IMR-90 (cell line): ENCODE measurements around the gene WDR53. TPM values are rescaled to one million over a fixed set of nuclear protein-coding genes. Genes with fewer than 3 reads are reported as not detected.

Source experiments
- ATAC-seq: fragments of 200-7000 bp; cut with Tn5 transposase; 2 replicates; pipeline ENCODE4 v1.9.1; 2020; ENCODE audit warnings: low read depth, mild to moderate bottlenecking, moderate library complexity
- BruUV-seq: library from RNA; stranded (reverse); fragments of 400-500 nt; replicated peaks from 2 replicates; lab custom pipeline; 2021; lab: Mats Ljungman, UMichigan
- CTCF ChIA-PET: fragments of 300-600 bp; formaldehyde crosslinking; extraction: SDS; loops from one replicate; lab custom pipeline; 2021; ENCODE audit warnings: antibody characterized with exemption; lab: Yijun Ruan, JAX
- POLR2A ChIA-PET: fragments of 300-600 bp; sonication (Branson Sonifier 250); formaldehyde crosslinking; loops from one replicate; lab custom pipeline; 2022; ENCODE audit warnings: antibody characterized with exemption; ENCODE audit not compliant: unreplicated experiment; lab: Charles Lee
- DNase-seq: peaks from one replicate; pipeline ENCODE4 v3.0.0; 2013
- H2AFZ ChIP-seq: replicated peaks from 2 replicates; pipeline ENCODE3; 2013; ENCODE audit warnings: low read length, mild to moderate bottlenecking; ENCODE audit not compliant: poor library complexity
- H2AK5ac ChIP-seq: 2 replicates; pipeline ENCODE4 v1.6.1; 2013; ENCODE audit warnings: low read depth, low read length, inconsistent platforms
- H2AK9ac ChIP-seq: replicated peaks from 2 replicates; pipeline ENCODE3; 2013; ENCODE audit warnings: mild to moderate bottlenecking, low read depth, low read length, moderate library complexity; ENCODE audit not compliant: poor library complexity
- H2BK120ac ChIP-seq: 2 replicates; pipeline ENCODE4 v1.6.1; 2013; ENCODE audit warnings: low read depth, low read length, inconsistent platforms
- H2BK15ac ChIP-seq: 3 replicates; pipeline ENCODE4 v1.6.1; 2013; ENCODE audit warnings: low read depth, low read length, inconsistent platforms
- H2BK20ac ChIP-seq: 2 replicates; pipeline ENCODE4 v1.6.1; 2013; ENCODE audit warnings: low read depth, mild to moderate bottlenecking, inconsistent platforms, low read length, moderate library complexity
- H2BK5ac ChIP-seq: 2 replicates; pipeline ENCODE4 v1.6.1; 2013; ENCODE audit warnings: mild to moderate bottlenecking, low read depth, low read length, inconsistent platforms; ENCODE audit not compliant: poor library complexity, severe bottlenecking
- H3K14ac ChIP-seq: replicated peaks from 2 replicates; pipeline ENCODE4 v1.6.1; 2013; ENCODE audit warnings: low read depth, low read length, inconsistent platforms
- H3K18ac ChIP-seq: 2 replicates; pipeline ENCODE4 v1.6.1; 2013; ENCODE audit warnings: low read depth, low read length, control low read depth
- H3K23ac ChIP-seq: 2 replicates; pipeline ENCODE4 v1.6.1; 2013; ENCODE audit warnings: low read depth, low read length, inconsistent platforms
- H3K27ac ChIP-seq: 2 replicates; pipeline ENCODE4 v1.5.1; 2013; ENCODE audit warnings: mild to moderate bottlenecking, control low read depth, low read length; ENCODE audit not compliant: insufficient read depth
- H3K27me3 ChIP-seq: 2 replicates; pipeline ENCODE4 v1.6.1; 2013; ENCODE audit warnings: low read length; ENCODE audit not compliant: control insufficient read depth, insufficient read depth
- H3K36me3 ChIP-seq: 2 replicates; pipeline ENCODE4 v1.6.1; 2013; ENCODE audit warnings: low read length, mixed read lengths; ENCODE audit not compliant: control insufficient read depth, insufficient read depth
- H3K4ac ChIP-seq: 2 replicates; pipeline ENCODE4 v1.6.1; 2013; ENCODE audit warnings: low read depth, low read length, inconsistent platforms
- H3K4me1 ChIP-seq: 2 replicates; pipeline ENCODE4 v1.6.1; 2013; ENCODE audit warnings: low read length, mixed read lengths; ENCODE audit not compliant: control insufficient read depth, insufficient read depth
- H3K4me2 ChIP-seq: 2 replicates; pipeline ENCODE4 v1.6.1; 2013; ENCODE audit warnings: low read depth, mild to moderate bottlenecking, control low read depth, low read length, moderate library complexity
- H3K4me3 ChIP-seq: 2 replicates; pipeline ENCODE4 v1.5.1; 2013; ENCODE audit warnings: low read depth, mild to moderate bottlenecking, control low read depth, low read length, moderate library complexity; ENCODE audit not compliant: insufficient read depth
- H3K56ac ChIP-seq: 2 replicates; pipeline ENCODE4 v1.6.1; 2013; ENCODE audit warnings: low read length, inconsistent platforms; ENCODE audit not compliant: insufficient read depth; ENCODE audit errors: extremely low read depth
- H3K79me1 ChIP-seq, 2 experiments: 2 replicates each; pipeline ENCODE4 v1.6.1; 2013; ENCODE audit warnings: low read length in 2 of 2, inconsistent platforms in 1 of 2, low read depth in 1 of 2
- H3K9ac ChIP-seq: 2 replicates; pipeline ENCODE4 v1.6.1; 2013; ENCODE audit warnings: low read depth, low read length, control low read depth
- H3K9me1 ChIP-seq: 2 replicates; pipeline ENCODE4 v1.6.1; 2013; ENCODE audit warnings: low read length, inconsistent platforms; ENCODE audit not compliant: insufficient read depth
- H3K9me3 ChIP-seq: 2 replicates; pipeline ENCODE4 v1.6.1; 2013; ENCODE audit warnings: low read length; ENCODE audit not compliant: control insufficient read depth, insufficient read depth
- H4K20me1 ChIP-seq: 2 replicates; pipeline ENCODE4 v1.6.1; 2013; ENCODE audit warnings: low read length, inconsistent platforms; ENCODE audit not compliant: insufficient read depth
- H4K5ac ChIP-seq: 2 replicates; pipeline ENCODE4 v1.6.1; 2013; ENCODE audit warnings: mild to moderate bottlenecking, low read depth, low read length, control low read depth
- H4K8ac ChIP-seq, 2 experiments: 2 replicates each; pipeline ENCODE4 v1.6.1; 2013; ENCODE audit warnings: low read depth in 2 of 2, low read length in 2 of 2, control low read depth in 1 of 2, inconsistent platforms in 1 of 2
- H4K91ac ChIP-seq: 2 replicates; pipeline ENCODE4 v1.6.1; 2013; ENCODE audit warnings: low read depth, low read length, inconsistent platforms; ENCODE audit not compliant: insufficient read depth
- BHLHE40 ChIP-seq: fragments of 150-350 bp; IDR thresholded peaks from 2 replicates; pipeline ENCODE4 v1.6.1; 2016; ENCODE audit warnings: mild to moderate bottlenecking, low read depth, low read length
- CTCF ChIP-seq: conservative IDR thresholded peaks from 2 replicates; pipeline ENCODE4 v1.5.1; 2012; ENCODE audit warnings: mild to moderate bottlenecking, low read depth, low read length, improper control_type of control experiment
- FOS ChIP-seq: fragments of 150-350 bp; IDR thresholded peaks from 2 replicates; pipeline ENCODE4 v1.6.1; 2016; ENCODE audit warnings: low read depth, low read length
- NFE2L2 ChIP-seq: fragments of 150-350 bp; IDR thresholded peaks from 2 replicates; pipeline ENCODE4 v1.6.1; 2016; ENCODE audit warnings: low read depth, mild to moderate bottlenecking, low read length
- SMC3 ChIP-seq: fragments of 150-350 bp; IDR thresholded peaks from 2 replicates; pipeline ENCODE4 v1.6.1; 2016; ENCODE audit warnings: low read depth, mild to moderate bottlenecking, antibody characterized with exemption, low read length, moderate library complexity
- WGBS, 2 experiments: methylation state at CpG; one replicate each; pipeline versions ENCODE4 v1.1.5 to v1.1.7; 2013; ENCODE audit warnings: missing lambda C conversion rate in 2 of 2; ENCODE audit not compliant: insufficient read length in 1 of 2; ENCODE audit errors: extremely low coverage in 2 of 2; 5-methylcytosine and 5-hydroxymethylcytosine counted together
- dilution Hi-C: fragments of 300-500 bp; cut with HindIII; formaldehyde crosslinking; loops from one replicate; pipeline ENCODE4 v1.14.3; 2018; ENCODE audit warnings: low sequenced_read_pairs; ENCODE audit not compliant: unreplicated experiment
- in situ Hi-C: fragments of 300-500 bp; cut with MboI; formaldehyde crosslinking; loops from 3 replicates; pipeline ENCODE4 v1.14.3; 2019; ENCODE audit warnings: low sequenced_read_pairs, inconsistent platforms, mixed read lengths
- intact Hi-C: fragments of 100-400 bp; cut with micrococcal nuclease; formaldehyde crosslinking; loops from 2 replicates; pipeline ENCODE4 v1.10.0; 2022
- polyA plus RNA-seq, 3 experiments: library from polyadenylated mRNA; depleted of rRNA; stranded (reverse); fragments of >200 nt; gene quantifications; 2 replicates each; pipeline ENCODE4 v1.2.3, GENCODE V29; 2012; ENCODE audit warnings: low replicate concordance in 1 of 3
- total RNA-seq: library from RNA; depleted of rRNA; stranded (reverse); fragments of >200 nt; gene quantifications from 2 replicates; pipeline ENCODE4 v1.2.3, GENCODE V29; 2012

WDR53 gene
- total and polyA plus RNA-seq, 2 of the 4 experiments (the other 2 are of a cell fraction), result 5.7 to 5.9 TPM

GRCh38 chr3:196506687-196507086, 61.7 kb downstream of the WDR53 start:
- Histone ChIP-seq H2AK5ac (no peak overlapping the region), H3K4me1 (no peaks in the 10 kb centered on the region), H3K4ac (no peak overlapping the region), H3K4me3 (no peak overlapping the region), H4K91ac (no peak overlapping the region), H3K27ac (no peak overlapping the region), H3K56ac (no peak overlapping the region), H3K18ac (no peak overlapping the region), H2AFZ (no peak overlapping the region), H3K9ac (no peak overlapping the region), H4K20me1 (peaks cover 14% of the 10 kb centered on the region), H2BK15ac (no peak overlapping the region), H3K9me3 (no peaks in the 10 kb centered on the region), H4K8ac (no peak overlapping the region), H3K4me2 (no peak overlapping the region), H3K23ac (no peak overlapping the region), H3K14ac (no peak overlapping the region), H2BK20ac (no peak overlapping the region), H2BK120ac (no peak overlapping the region), H3K27me3 (no peaks in the 10 kb centered on the region), H3K9me1 (no peaks in the 10 kb centered on the region), H2AK9ac (no peak overlapping the region), H4K5ac (no peak overlapping the region), H2BK5ac (no peak overlapping the region), H3K36me3 (no peaks in the 10 kb centered on the region), H3K79me1 (peaks cover 5 to 13% of the 10 kb centered on the region in 2 experiments; a peak in 1 of 4 replicates)
- intact Hi-C loops (no loop called here), dilution Hi-C loops (no loop called here), in situ Hi-C loops (no loop called here)
- no peak for DNase-seq
- TF ChIP-seq SMC3, result no peak
- TF ChIP-seq BHLHE40, result no peak
- no peak for TF ChIP-seq NFE2L2
- no peak for TF ChIP-seq FOS
- TF ChIP-seq CTCF, result no peak
- ATAC-seq, result no peak
- ChIA-PET CTCF (interaction anchor here (0.7 kb wide), 1 partner anchor 16 kb away, joined by 4 read pairs; no protein-coding TSS in a partner anchor), POLR2A (no interaction called here)
- no TSS peak for BruUV-seq
- 55% methylated on average over 5 of the region's 8 CpGs; no CpG with 5 or more reads in 1 of the 2 experiments for WGBS, 2 experiments
